Activated B cell treated with CpG ODN at 0.5 μM for 24 hours (primary cell): ENCODE measurements around the gene EPHA7. TPM values are rescaled to one million over a fixed set of nuclear protein-coding genes. Genes with fewer than 3 reads are reported as not detected.

Experiments
- ATAC-seq: fragments of 200-7000 bp; cut with Tn5 transposase; one replicate; pipeline ENCODE4 v1.10.0; 2021; ENCODE audit warnings: low read depth, mild to moderate bottlenecking, moderate library complexity
- CTCF ChIA-PET: fragments of 350-600 bp; sonication (Branson Sonifier 250); formaldehyde crosslinking; loops from one replicate; lab custom pipeline; 2021; ENCODE audit warnings: antibody characterized with exemption; lab: Charles Lee
- POLR2A ChIA-PET: fragments of 350-600 bp; sonication (Branson Sonifier 250); formaldehyde crosslinking; loops from one replicate; lab custom pipeline; 2021; ENCODE audit warnings: antibody characterized with exemption; lab: Charles Lee
- DNase-seq: peaks from one replicate; pipeline ENCODE4 v3.0.0; 2022
- H3K27ac Mint-ChIP-seq: one replicate; pipeline ENCODE4 v1.8.0; 2020; ENCODE audit warnings: mixed read lengths
- H3K27me3 Mint-ChIP-seq: one replicate; pipeline ENCODE4 v1.8.0; 2021; ENCODE audit warnings: mixed read lengths
- H3K36me3 Mint-ChIP-seq: one replicate; pipeline ENCODE4 v1.8.0; 2021; ENCODE audit warnings: low read depth, mixed read lengths
- H3K4me1 Mint-ChIP-seq: one replicate; pipeline ENCODE4 v1.8.0; 2021; ENCODE audit warnings: mixed read lengths
- H3K4me3 Mint-ChIP-seq: one replicate; pipeline ENCODE4 v1.8.0; 2020; ENCODE audit warnings: mild to moderate bottlenecking, mixed read lengths
- H3K9me3 Mint-ChIP-seq: one replicate; pipeline ENCODE4 v1.8.0; 2020; ENCODE audit warnings: mixed read lengths
- intact Hi-C: fragments of 100-400 bp; cut with micrococcal nuclease; formaldehyde crosslinking; loops from one replicate; pipeline ENCODE4 v1.15.1; 2024
- total RNA-seq: library from RNA; stranded (reverse); gene quantifications from 2 replicates; pipeline ENCODE4 v1.2.3, GENCODE V29; 2022
- TF ChIP-seq, protein P1 (sequence below): fragments of 200-600 bp; IDR thresholded peaks from one replicate; pipeline ENCODE4 v1.8.0; 2022; ENCODE audit warnings: antibody characterized with exemption, mild to moderate bottlenecking

The EPHA7 gene
- total RNA-seq, 1 donor from 2014 or later, result not detected

DNA sequence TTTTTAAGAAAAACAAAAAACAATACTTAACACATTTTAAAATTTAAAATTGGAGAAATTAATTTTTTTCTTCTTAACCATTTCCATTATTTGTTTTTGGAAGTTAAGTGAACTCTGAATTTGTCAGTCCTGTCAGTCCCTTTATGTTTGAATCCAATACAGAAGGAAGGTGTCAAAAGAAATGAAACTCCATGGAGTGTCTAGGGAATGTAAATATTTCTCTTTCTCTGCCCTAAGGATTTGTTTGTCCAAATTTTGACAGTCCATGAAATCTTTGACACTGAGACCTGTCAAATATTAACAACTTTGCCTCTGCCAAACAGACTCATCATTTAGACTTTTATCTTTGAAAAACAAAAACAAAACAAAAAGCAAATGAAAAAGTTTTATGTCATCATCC lies 166.4 kb downstream of the EPHA7 start:
- TF ChIP-seq, protein P1, sequence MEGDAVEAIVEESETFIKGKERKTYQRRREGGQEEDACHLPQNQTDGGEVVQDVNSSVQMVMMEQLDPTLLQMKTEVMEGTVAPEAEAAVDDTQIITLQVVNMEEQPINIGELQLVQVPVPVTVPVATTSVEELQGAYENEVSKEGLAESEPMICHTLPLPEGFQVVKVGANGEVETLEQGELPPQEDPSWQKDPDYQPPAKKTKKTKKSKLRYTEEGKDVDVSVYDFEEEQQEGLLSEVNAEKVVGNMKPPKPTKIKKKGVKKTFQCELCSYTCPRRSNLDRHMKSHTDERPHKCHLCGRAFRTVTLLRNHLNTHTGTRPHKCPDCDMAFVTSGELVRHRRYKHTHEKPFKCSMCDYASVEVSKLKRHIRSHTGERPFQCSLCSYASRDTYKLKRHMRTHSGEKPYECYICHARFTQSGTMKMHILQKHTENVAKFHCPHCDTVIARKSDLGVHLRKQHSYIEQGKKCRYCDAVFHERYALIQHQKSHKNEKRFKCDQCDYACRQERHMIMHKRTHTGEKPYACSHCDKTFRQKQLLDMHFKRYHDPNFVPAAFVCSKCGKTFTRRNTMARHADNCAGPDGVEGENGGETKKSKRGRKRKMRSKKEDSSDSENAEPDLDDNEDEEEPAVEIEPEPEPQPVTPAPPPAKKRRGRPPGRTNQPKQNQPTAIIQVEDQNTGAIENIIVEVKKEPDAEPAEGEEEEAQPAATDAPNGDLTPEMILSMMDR, result no peak
- ATAC-seq (no peak), DNase-seq (no peak)
- ChIA-PET CTCF (no interaction called here), POLR2A (no interaction called here)
- intact Hi-C loops, result no loop called here
- Mint-ChIP-seq H3K4me1 (no peaks in the 10 kb centered on the region), H3K36me3 (no peaks in the 10 kb centered on the region), H3K27ac (no peak overlapping the region), H3K4me3 (no peak overlapping the region), H3K9me3 (no peaks in the 10 kb centered on the region), H3K27me3 (no peaks in the 10 kb centered on the region)

DNA sequence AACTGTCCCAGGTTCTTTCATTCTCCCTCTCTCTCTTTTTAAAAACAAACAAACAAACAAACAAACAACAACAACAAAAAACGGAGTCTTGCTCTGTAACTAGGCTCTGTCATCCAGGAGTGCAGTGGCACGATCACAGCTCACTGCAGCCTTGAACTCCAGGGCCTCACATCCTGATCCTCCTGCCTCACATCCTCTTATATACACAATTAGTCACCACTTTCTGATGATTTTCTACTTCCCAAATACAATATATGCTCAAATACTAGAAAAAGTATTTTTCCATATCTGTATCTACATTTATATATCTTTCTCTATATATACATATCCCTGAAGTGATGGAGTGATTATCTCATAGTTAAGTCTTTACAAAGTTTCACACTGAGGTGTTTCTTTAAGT lies 170.7 kb downstream of the EPHA7 start:
- no peak overlapping the region for H3K27ac Mint-ChIP-seq
- TF ChIP-seq, protein P1, result no peak

DNA sequence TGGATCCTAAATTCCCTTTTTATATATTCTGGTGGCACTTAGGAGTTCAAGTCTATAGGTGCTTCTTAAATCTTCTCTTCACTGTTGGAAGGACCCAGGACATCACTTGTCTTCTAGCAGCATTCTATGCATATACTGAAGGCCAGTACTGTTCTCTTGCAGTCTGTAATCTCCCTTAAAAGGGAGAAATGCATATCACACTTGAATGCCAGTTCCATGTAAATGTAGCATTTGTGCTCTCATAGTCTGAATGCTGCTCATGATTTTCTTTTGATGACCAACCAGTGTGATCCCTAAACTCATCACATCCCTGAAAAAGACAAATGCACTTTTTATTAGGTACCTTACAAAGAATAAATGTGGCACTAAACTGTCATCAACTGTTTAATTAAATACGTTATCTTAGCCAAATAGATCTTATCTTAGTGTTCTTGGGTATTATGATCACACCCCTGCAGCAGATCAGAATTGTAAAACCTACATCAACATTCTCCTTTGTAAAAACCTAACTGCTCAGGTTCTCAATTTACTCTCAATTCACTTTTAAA lies 176.1 kb downstream of the EPHA7 start:
- no peak overlapping the region for H3K27ac Mint-ChIP-seq
- POLR2A ChIA-PET, result no interaction called here
- TF ChIP-seq, protein P1, result no peak
- no peaks in the 10 kb centered on the region for H3K36me3 Mint-ChIP-seq
- CTCF ChIA-PET, result no interaction called here
- DNase-seq, result no peak
- no peak overlapping the region for H3K4me3 Mint-ChIP-seq
- no peaks in the 10 kb centered on the region for H3K9me3 Mint-ChIP-seq
- H3K4me1 Mint-ChIP-seq, result no peaks in the 10 kb centered on the region
- intact Hi-C loops, result no loop called here
- ATAC-seq, result no peak
- H3K27me3 Mint-ChIP-seq, result no peaks in the 10 kb centered on the region

More for the DNA sequence above, 170.7 kb downstream of the EPHA7 start:
- Mint-ChIP-seq H3K9me3 (no peaks in the 10 kb centered on the region), H3K4me3 (no peak overlapping the region), H3K4me1 (no peaks in the 10 kb centered on the region), H3K36me3 (no peaks in the 10 kb centered on the region), H3K27me3 (no peaks in the 10 kb centered on the region)
- intact Hi-C loops, result no loop called here
- no peak for ATAC-seq
- DNase-seq, result no peak
- POLR2A ChIA-PET, result no interaction called here
- CTCF ChIA-PET, result no interaction called here

DNA sequence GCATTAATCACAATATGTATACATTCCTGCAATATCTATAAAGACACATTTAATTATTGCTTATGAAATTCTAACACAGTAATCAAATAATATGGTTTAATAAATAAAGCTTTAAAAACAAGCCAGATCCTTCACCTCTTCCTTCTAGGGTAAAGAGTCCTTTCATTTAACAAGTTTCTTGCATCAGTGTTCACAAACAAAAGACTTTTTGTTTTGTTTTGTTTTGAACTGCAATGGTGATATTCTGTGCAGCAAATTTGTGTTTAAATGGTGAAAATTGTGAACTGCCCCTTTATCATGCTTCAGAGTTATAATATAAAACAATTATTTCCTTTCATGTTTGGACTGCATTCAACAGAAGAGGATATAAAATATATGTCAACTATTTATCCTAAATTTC lies 177.3 kb downstream of the EPHA7 start:
- CTCF ChIA-PET, result no interaction called here
- Mint-ChIP-seq H3K4me3 (no peak overlapping the region), H3K27me3 (no peaks in the 10 kb centered on the region), H3K4me1 (no peaks in the 10 kb centered on the region), H3K9me3 (no peaks in the 10 kb centered on the region), H3K27ac (no peak overlapping the region), H3K36me3 (no peaks in the 10 kb centered on the region)
- no peak for DNase-seq
- POLR2A ChIA-PET, result no interaction called here
- intact Hi-C loops, result no loop called here
- no peak for ATAC-seq
- TF ChIP-seq, protein P1, result no peak

DNA sequence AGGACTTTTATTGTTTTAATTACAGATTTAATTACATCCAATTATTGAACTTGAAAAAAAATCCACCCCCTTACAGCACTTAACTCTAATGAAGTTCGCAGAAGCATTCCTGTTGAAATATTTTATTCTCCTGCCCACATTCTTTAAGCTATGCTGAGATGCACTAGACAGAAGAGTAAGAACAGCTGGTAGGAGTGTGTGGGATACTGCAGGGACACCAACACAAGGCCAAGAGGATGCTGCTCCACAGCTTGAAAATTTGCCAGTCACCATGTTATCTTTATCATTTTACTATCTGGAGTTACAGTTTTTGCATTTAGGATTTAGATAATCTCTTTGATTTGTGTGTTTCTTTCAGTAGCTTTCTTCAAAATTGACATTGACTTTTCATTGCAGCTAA lies 180.7 kb downstream of the EPHA7 start:
- Mint-ChIP-seq H3K27ac (no peak overlapping the region), H3K4me1 (no peaks in the 10 kb centered on the region), H3K36me3 (no peaks in the 10 kb centered on the region), H3K27me3 (no peaks in the 10 kb centered on the region), H3K4me3 (no peak overlapping the region), H3K9me3 (no peaks in the 10 kb centered on the region)
- ChIA-PET CTCF (no interaction called here), POLR2A (no interaction called here)
- no peak for ATAC-seq
- TF ChIP-seq, protein P1, result no peak
- no peak for DNase-seq
- intact Hi-C loops, result no loop called here
